Measurements from ENCODE around the gene SCAF4.

DNA sequence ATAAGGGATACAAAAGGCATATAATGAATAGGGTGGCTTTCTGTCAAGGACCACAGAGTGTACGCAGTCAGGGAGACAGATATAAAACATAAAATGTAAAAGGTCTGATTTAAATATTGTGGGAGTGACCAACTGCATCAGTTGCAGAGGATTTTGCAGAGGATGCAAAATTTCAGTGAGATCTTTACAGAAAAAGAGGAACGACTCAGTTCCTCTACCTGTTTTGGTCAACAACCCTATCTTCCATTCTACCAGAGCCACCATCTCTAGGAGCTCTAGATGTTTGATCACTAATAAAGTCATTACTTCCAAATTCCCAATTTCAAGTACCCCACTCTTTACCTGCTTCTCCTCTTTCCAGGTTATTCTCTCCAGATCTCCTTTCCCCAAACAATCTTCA lies 56.0 kb downstream of the SCAF4 start:
- TF ChIP-seq CTCF (IDR thresholded peaks at IDR 0.05) (no peak), POLR2AphosphoS5 (IDR thresholded peaks at IDR 0.05) (no peak), EP300 (IDR thresholded peaks at IDR 0.05) (no peak)
